Activated T-cell treated with anti-CD3 and anti-CD28 coated beads for 48 hours (primary cell): ENCODE results near the gene ALDH16A1.
A peak's percentile ranks its signal among the peaks of the same experiment; 100 is the strongest.

ENCODE experiments used
- DNase-seq: peaks from one replicate; pipeline ENCODE4 v3.0.0-alpha.2; 2020; ENCODE audit warnings: low read depth

ALDH16A1 gene

GRCh38 chr19:49488863-49489537 is 36.0 kb downstream of the ALDH16A1 start:
- DNase-seq = no peak

GRCh38 chr19:49489601-49490167 is 36.7 kb downstream of the ALDH16A1 start:
- DNase-seq = no peak

- DNase-seq = no peak
These were observed 37.4 kb downstream of the ALDH16A1 start for GRCh38 chr19:49490287-49491029.

- DNase-seq = no peak
These were observed 38.2 kb downstream of the ALDH16A1 start for GRCh38 chr19:49491030-49491803.

GRCh38 chr19:49491804-49492572 is 39.0 kb downstream of the ALDH16A1 start:
- DNase-seq = no peak

GRCh38 chr19:49492573-49493405 is 39.8 kb downstream of the ALDH16A1 start:
- DNase-seq = no peak

GRCh38 chr19:49496574-49497008 is 43.6 kb downstream of the ALDH16A1 start:
- DNase-seq = no peak

- no peak for DNase-seq
These were observed 44.2 kb downstream of the ALDH16A1 start for GRCh38 chr19:49497047-49497788.

GRCh38 chr19:49497789-49498103 is 44.7 kb downstream of the ALDH16A1 start:
- no peak for DNase-seq

- no peak for DNase-seq
These were observed 45.5 kb downstream of the ALDH16A1 start for GRCh38 chr19:49498475-49498874.

GRCh38 chr19:49499030-49499670 is 46.1 kb downstream of the ALDH16A1 start:
- DNase-seq = peak; percentile 32

- DNase-seq = peak; percentile 22
These were observed 50.0 kb downstream of the ALDH16A1 start for GRCh38 chr19:49502866-49503581.

GRCh38 chr19:49503582-49503962 is 50.5 kb downstream of the ALDH16A1 start:
- DNase-seq = no peak

GRCh38 chr19:49506575-49507105 is 53.6 kb downstream of the ALDH16A1 start:
- DNase-seq = peak; percentile 68

- no peak for DNase-seq
These were observed 54.9 kb downstream of the ALDH16A1 start for GRCh38 chr19:49507803-49508494.

- DNase-seq = peak; percentile 22
These were observed 60.1 kb downstream of the ALDH16A1 start for GRCh38 chr19:49512970-49513745.

- DNase-seq = no peak
These were observed 60.7 kb downstream of the ALDH16A1 start for GRCh38 chr19:49513746-49514118.
